ENCODE data around the gene COL11A2.

The COL11A2 gene

DNA sequence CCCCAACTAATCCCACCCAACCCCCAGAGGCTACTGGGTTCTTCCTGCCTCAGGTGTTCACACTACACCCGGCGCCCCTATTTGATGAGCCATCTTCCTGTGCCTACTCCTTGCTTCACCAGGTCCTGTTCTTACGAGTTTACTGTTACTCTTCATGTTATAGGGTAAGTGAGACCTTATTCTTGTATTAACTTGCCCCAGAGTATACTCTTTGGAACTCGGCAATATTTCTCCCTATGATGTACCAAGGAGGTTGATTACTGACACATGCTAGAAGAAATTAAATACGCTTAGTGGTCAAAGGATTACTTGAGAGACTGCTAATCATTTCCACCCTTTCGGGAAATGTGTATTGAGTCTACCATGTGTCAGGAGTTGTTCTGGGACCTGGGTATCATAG is 25.0 kb upstream of the COL11A2 start:
- TF ChIP-seq, protein P1, sequence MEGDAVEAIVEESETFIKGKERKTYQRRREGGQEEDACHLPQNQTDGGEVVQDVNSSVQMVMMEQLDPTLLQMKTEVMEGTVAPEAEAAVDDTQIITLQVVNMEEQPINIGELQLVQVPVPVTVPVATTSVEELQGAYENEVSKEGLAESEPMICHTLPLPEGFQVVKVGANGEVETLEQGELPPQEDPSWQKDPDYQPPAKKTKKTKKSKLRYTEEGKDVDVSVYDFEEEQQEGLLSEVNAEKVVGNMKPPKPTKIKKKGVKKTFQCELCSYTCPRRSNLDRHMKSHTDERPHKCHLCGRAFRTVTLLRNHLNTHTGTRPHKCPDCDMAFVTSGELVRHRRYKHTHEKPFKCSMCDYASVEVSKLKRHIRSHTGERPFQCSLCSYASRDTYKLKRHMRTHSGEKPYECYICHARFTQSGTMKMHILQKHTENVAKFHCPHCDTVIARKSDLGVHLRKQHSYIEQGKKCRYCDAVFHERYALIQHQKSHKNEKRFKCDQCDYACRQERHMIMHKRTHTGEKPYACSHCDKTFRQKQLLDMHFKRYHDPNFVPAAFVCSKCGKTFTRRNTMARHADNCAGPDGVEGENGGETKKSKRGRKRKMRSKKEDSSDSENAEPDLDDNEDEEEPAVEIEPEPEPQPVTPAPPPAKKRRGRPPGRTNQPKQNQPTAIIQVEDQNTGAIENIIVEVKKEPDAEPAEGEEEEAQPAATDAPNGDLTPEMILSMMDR (IDR thresholded peaks at IDR 0.05; ENCODE audit: low read depth, low read length) = no peak
- no peak overlapping the region for H3K4me3 ChIP-seq (ENCODE audit: low read depth, low read length)

DNA sequence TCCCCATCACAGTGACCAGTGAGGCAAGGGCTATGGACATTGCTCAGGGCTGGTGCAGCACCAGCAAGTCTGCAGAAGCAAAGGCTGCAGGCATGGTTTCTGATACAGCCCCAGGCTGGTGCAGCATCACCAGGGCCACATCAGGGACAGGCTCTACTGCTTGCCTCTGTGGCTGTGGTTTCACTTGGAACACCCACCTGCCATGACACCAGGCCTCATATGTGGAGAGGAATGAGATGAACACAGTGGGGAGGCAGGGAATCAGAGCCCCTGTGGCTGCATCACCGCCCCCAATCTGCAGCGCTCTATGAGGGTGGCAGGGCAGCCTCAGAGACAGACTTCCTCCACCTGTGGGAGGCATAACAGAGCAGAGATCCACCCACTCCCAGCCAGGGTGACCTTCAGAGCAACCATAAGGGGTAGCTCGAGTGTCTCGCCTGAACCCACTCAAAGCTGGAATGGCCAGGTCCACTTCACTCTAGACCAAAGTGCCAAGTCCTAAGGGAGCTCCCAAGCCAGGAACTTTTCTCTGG is 23.9 kb upstream of the COL11A2 start:
- H3K4me3 ChIP-seq (ENCODE audit: low read depth, low read length) = no peak overlapping the region
- TF ChIP-seq, protein P1 (IDR thresholded peaks at IDR 0.05; ENCODE audit: low read depth, low read length) = no peak

DNA sequence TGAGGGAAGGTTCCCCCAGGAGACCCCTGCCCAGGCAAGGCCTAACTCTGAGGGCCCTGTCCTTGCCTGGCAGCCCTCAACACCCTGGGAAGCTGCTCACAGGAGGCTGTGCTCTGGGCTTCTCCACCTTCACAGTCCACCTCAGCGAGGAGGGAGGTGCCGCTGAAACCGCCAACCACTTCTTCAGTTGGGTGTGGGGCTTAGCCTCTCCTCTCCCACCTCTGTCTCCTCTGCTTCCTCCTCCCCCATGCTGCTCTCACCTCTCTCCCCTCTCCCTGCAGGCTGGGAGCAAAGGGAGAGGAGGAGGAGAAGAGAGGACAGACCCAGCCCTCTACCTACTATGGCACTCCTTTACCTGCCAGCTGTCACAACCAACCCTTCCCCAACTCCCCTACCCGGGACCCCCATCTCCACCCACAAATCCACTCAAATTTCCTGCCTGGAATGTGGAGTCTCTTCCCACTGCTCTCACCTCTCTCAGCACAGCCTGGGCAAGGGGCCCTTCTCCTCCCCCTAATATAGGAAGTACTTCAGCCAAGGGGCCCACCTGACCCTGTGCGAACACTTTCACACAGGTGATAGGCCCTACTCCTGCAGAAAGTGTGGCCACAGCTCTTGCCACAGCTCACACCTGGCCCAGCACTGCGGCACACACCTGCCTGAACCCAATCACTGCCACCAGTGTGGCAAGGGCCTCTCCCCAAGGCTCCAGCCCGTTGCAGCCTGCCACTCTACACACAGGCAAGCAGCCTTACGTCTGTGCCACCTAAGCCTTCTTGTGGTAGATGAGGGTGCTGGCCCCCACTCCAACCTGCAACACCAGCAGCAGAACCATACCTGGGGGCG is 23.2 kb upstream of the COL11A2 start:
- TF ChIP-seq, protein P1 (IDR thresholded peaks at IDR 0.05; ENCODE audit: low read depth, low read length) = no peak

DNA sequence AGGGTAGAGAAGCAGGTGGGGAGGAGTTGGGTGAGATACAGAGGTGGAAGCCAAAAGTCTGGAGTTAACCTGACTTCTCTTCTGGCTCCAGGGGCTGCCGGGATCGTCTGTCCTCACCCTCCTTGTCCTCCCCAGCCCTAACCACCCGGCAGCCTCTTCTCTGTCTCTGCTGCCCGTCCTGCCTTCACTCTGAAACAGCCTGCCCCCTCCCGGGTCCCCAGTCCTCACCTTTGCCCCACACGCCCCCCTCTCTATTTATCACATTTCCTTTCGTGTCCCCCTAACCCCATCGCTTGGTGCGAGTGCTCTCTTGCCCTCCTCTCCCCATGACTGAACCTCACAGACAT is 21.7 kb upstream of the COL11A2 start:
- TF ChIP-seq, protein P1 (IDR thresholded peaks at IDR 0.05; ENCODE audit: low read depth, low read length) = no peak
- peak overlapping the region; percentile 60 for H3K4me3 ChIP-seq (ENCODE audit: low read depth, low read length)

More for the DNA sequence above, 23.2 kb upstream of the COL11A2 start:
- H3K4me3 ChIP-seq (ENCODE audit: low read depth, low read length) = no peak overlapping the region

DNA sequence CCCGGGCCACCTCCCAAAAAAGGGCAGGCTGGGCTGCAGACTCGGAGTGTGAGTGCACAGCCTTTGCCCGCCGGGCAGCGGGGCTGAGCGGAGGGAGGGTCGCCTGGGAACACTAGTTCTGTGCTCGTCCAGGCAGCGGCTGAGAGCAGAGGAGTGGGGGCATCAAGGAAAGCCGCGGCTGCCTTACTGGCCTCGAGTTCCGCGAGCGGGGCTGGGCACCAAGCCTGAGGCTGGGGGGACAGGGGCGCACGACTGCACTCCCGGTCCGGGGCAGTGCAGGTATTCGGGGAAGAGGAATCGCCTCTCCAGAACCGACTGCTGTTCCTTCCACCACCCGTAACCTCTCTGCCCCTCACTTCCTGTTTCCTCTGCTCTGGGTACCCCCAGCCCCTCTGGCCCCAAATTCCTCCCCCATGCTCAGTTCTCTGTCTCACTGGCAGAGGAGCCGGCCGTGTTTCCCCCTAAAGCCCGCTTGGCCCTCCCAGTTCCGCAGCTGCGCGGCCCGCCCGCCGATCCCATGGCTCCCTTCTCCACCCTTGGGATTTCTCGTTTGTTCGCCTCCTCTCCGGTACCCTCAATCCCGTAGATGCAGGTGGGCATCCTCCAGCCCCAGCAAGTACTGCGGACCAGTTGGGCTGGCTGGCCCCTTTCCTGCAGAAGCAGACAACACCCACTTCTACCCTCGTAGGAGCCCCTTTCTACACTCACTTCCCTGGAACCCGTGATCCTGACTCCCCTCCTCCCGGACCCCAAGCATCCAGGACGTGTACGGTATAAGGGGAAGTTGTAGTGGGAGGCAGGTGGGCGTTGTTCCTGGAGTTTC is 21.1 kb upstream of the COL11A2 start:
- TF ChIP-seq, protein P1 (IDR thresholded peaks at IDR 0.05; ENCODE audit: low read depth, low read length) = no peak
- H3K4me3 ChIP-seq (ENCODE audit: low read depth, low read length) = peak overlapping the region; percentile 60

DNA sequence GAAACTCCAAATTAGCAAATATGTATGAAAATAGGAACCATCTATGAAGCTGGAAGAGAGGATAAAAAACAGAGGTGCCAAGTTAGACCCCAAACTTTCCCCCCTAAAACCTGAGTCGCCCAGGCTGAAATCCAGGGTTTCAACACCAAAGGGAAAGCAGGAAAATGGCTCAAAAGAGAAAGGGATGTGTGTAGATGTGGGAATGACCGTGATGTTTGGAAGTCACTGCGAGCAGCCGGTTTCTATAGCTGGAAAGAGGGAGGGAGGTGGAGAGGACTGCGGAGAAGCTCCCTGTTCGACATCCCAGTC is 20.5 kb upstream of the COL11A2 start:
- peak overlapping the region; percentile 60 for H3K4me3 ChIP-seq (ENCODE audit: low read depth, low read length)
- TF ChIP-seq, protein P1 (IDR thresholded peaks at IDR 0.05; ENCODE audit: low read depth, low read length) = no peak

All from WI38 (cell line).